Kidney (tissue), 14 donors: ENCODE results near the gene SYPL1. TPM values are rescaled to one million over a fixed set of nuclear protein-coding genes. Genes with fewer than 3 reads are reported as not detected.

Source experiments
- DNase-seq, 5 donors: peaks; one replicate each; pipeline ENCODE4 v3.0.0-alpha.2; 2013 to 2020
- FAIRE-seq: peaks from 2 replicates; lab custom pipeline; 2012; peaks lifted over from hg19 to GRCh38; lab: Jason Lieb, UNC
- H3K27ac ChIP-seq, 2 donors: one replicate each; pipeline ENCODE4 v1.7.0; 2013; ENCODE audit warnings: low read depth in 2 of 2, low read length in 2 of 2, inconsistent platforms in 1 of 2
- H3K27me3 ChIP-seq: one replicate; pipeline ENCODE4 v1.7.1; 2013; ENCODE audit warnings: low read length, inconsistent platforms; ENCODE audit not compliant: control insufficient read depth, insufficient read depth
- H3K36me3 ChIP-seq, 3 donors: one replicate each; pipeline versions ENCODE4 v1.7.0 to v1.7.1; 2013; ENCODE audit warnings: low read length in 3 of 3, control low read depth in 1 of 3, inconsistent platforms in 1 of 3; ENCODE audit not compliant: insufficient read depth in 3 of 3, control insufficient read depth in 2 of 3
- H3K4me1 ChIP-seq, 3 donors: one replicate each; pipeline versions ENCODE4 v1.7.0 to v1.7.1; 2013; ENCODE audit warnings: low read length in 3 of 3, inconsistent platforms in 1 of 3, low read depth in 1 of 3; ENCODE audit not compliant: control insufficient read depth in 2 of 3, insufficient read depth in 2 of 3
- H3K4me3 ChIP-seq, 3 donors: one replicate each; pipeline versions ENCODE4 v1.7.0 to v1.8.1; 2013; ENCODE audit warnings: low read length in 3 of 3, control low read depth in 1 of 3, inconsistent platforms in 1 of 3
- H3K9ac ChIP-seq, 3 donors: one replicate each; pipeline versions ENCODE4 v1.7.0 to v1.7.1; 2013; ENCODE audit warnings: low read length in 3 of 3, control low read depth in 1 of 3, inconsistent platforms in 1 of 3
- H3K9me3 ChIP-seq, 3 donors: one replicate each; pipeline versions ENCODE4 v1.7.0 to v1.7.1; 2013; ENCODE audit warnings: low read length in 3 of 3, control low read depth in 1 of 3, inconsistent platforms in 1 of 3; ENCODE audit not compliant: control insufficient read depth in 2 of 3, insufficient read depth in 1 of 3
- CTCF ChIP-seq: IDR thresholded peaks from 3 replicates; pipeline ENCODE4 v1.5.1; 2012; ENCODE audit warnings: mild to moderate bottlenecking, moderate library complexity, borderline replicate concordance; ENCODE audit not compliant: insufficient read depth; ENCODE audit errors: extremely low read depth
- intact Hi-C: fragments of 100-400 bp; cut with DNase I; formaldehyde crosslinking; loops from one replicate; pipeline ENCODE4 v1.11.1; 2022
- polyA plus RNA-seq: library from polyadenylated mRNA; stranded (reverse); fragments of 350-450 nt; fragmentation: Illumina TruSeq; extraction: RNeasy Lipid Tissue Mini Kit (QIAGEN cat#74804); gene quantifications from one replicate; pipeline ENCODE4 v1.2.3, GENCODE V29; 2014; ENCODE audit warnings: low read depth, low replicate concordance; ENCODE audit not compliant: insufficient read depth
- total RNA-seq: library from RNA; stranded (reverse); fragmentation: NEBNext Ultra II Directional; extraction: Animal tissue kit (Norgen Biotek cat#: 25700); gene quantifications from one replicate; pipeline ENCODE4 v1.2.1, GENCODE V29; 2021
- donor health status: control.
- donor health status: control.
- donor health status: control.
- donor health status: control.
- donor health status: control.
- donor health status: DM: yes; HTN: yes; CAD: no.
- donor health status: Normal renal cell carcinoma (clear cell type).

SYPL1 gene
- total and polyA plus RNA-seq, 2 donors from 2014 or later, result 90.8 to 111 TPM

- Histone ChIP-seq H3K4me3 (peak overlapping the region in 2 of 3 donors; percentile 69 to 73), H3K27ac (no peak overlapping the region), H3K4me1 (peaks cover 0 to 12% (median 5%) of the 10 kb centered on the region in 3 donors), H3K9ac (no peak overlapping the region), H3K36me3 (no peaks in the 10 kb centered on the region), H3K27me3 (no peaks in the 10 kb centered on the region), H3K9me3 (no peaks in the 10 kb centered on the region)
- intact Hi-C loops, result no loop called here
- TF ChIP-seq CTCF, result no peak
- FAIRE-seq, result no peak
- peak in 1 of 5 donors; percentile 39 for DNase-seq
These were observed 1.9 kb downstream of the SYPL1 start for GRCh38 chr7:106110238-106110560.

- Histone ChIP-seq H3K27me3 (no peaks in the 10 kb centered on the region), H3K36me3 (no peaks in the 10 kb centered on the region), H3K9ac (no peak overlapping the region), H3K9me3 (no peaks in the 10 kb centered on the region), H3K4me3 (peak overlapping the region in 2 of 3 donors; percentile 69 to 73), H3K4me1 (peaks cover 0 to 12% (median 5%) of the 10 kb centered on the region in 3 donors), H3K27ac (peak overlapping the region in 1 of 2 donors; percentile 3)
- DNase-seq, result no peak
- FAIRE-seq, result no peak
- no peak for TF ChIP-seq CTCF
- intact Hi-C loops, result no loop called here
These were observed 2.4 kb downstream of the SYPL1 start for GRCh38 chr7:106109521-106110237.

- Histone ChIP-seq H3K9me3 (no peaks in the 10 kb centered on the region), H3K4me3 (peak overlapping the region in 2 of 3 donors; percentile 24 to 36), H3K27ac (no peak overlapping the region), H3K9ac (no peak overlapping the region), H3K27me3 (no peaks in the 10 kb centered on the region), H3K4me1 (peaks cover 0 to 12% (median 5%) of the 10 kb centered on the region in 3 donors), H3K36me3 (no peaks in the 10 kb centered on the region)
- FAIRE-seq (no peak), DNase-seq (no peak)
- intact Hi-C loops, result no loop called here
- TF ChIP-seq CTCF, result no peak
These were observed 3.1 kb downstream of the SYPL1 start for GRCh38 chr7:106108991-106109390.
